Ishikawa (cell line): ENCODE measurements around the gene ZNRF2.

Experiments used
- CEBPB ChIP-seq: IDR thresholded peaks from 2 replicates; pipeline ENCODE4 v1.6.1; 2012
- CREB1 ChIP-seq: IDR thresholded peaks from 2 replicates; pipeline ENCODE4 v1.6.1; 2012; ENCODE audit warnings: low read depth
- EGR1 ChIP-seq: IDR thresholded peaks from 2 replicates; pipeline ENCODE4 v1.6.1; 2012
- EP300 ChIP-seq: IDR thresholded peaks from 2 replicates; pipeline ENCODE4 v1.6.1; 2012; ENCODE audit warnings: borderline replicate concordance
- FOXM1 ChIP-seq: IDR thresholded peaks from 2 replicates; pipeline ENCODE4 v1.6.1; 2012; ENCODE audit warnings: low read depth, borderline replicate concordance
- MAX ChIP-seq: IDR thresholded peaks from 2 replicates; pipeline ENCODE4 v1.6.1; 2012
- NFIC ChIP-seq: IDR thresholded peaks from 2 replicates; pipeline ENCODE4 v1.6.1; 2012
- RAD21 ChIP-seq: IDR thresholded peaks from 2 replicates; pipeline ENCODE4 v1.6.1; 2012; ENCODE audit warnings: low read depth
- REST ChIP-seq: IDR thresholded peaks from 2 replicates; pipeline ENCODE4 v1.6.1; 2012; ENCODE audit warnings: low read depth, mild to moderate bottlenecking
- TAF1 ChIP-seq: IDR thresholded peaks from 2 replicates; pipeline ENCODE4 v1.6.1; 2012; ENCODE audit warnings: low read depth, mild to moderate bottlenecking
- TCF12 ChIP-seq: IDR thresholded peaks from 2 replicates; pipeline ENCODE4 v1.6.1; 2012; ENCODE audit warnings: low read depth
- TEAD4 ChIP-seq: IDR thresholded peaks from 2 replicates; pipeline ENCODE4 v1.6.1; 2012
- USF1 ChIP-seq: IDR thresholded peaks from 2 replicates; pipeline ENCODE4 v1.6.1; 2012
- YY1 ChIP-seq: IDR thresholded peaks from 2 replicates; pipeline ENCODE4 v1.6.1; 2012; ENCODE audit warnings: low read depth
- ZBTB7A ChIP-seq: IDR thresholded peaks from 2 replicates; pipeline ENCODE4 v1.6.1; 2012; ENCODE audit warnings: low read depth

Gene ZNRF2

GRCh38 chr7:30256349-30256858 lies 28.0 kb upstream of the ZNRF2 start:
- no peak for TF ChIP-seq TCF12
- TF ChIP-seq EGR1: no peak
- TF ChIP-seq EP300: no peak

- TF ChIP-seq NFIC (no peak), YY1 (no peak), TCF12 (no peak), EP300 (no peak)
These were observed 24.1 kb upstream of the ZNRF2 start for GRCh38 chr7:30260246-30260768.

GRCh38 chr7:30263090-30263710 lies 21.2 kb upstream of the ZNRF2 start:
- no peak for TF ChIP-seq MAX
- TF ChIP-seq USF1: no peak
- TF ChIP-seq TEAD4: no peak
- TF ChIP-seq NFIC: no peak
- TF ChIP-seq CREB1: no peak

GRCh38 chr7:30264052-30264451 lies 20.3 kb upstream of the ZNRF2 start:
- TF ChIP-seq CEBPB (0 out of 2 replicates have a peak, but pooled peaks have one; percentile 6), USF1 (no peak)

- TF ChIP-seq TAF1 (no peak), FOXM1 (no peak), ZBTB7A (no peak), MAX (no peak), TEAD4 (no peak), NFIC (no peak), TCF12 (no peak), YY1 (no peak), EGR1 (no peak)
These were observed 17.7 kb upstream of the ZNRF2 start for GRCh38 chr7:30266686-30267085.

- TF ChIP-seq TCF12: no peak
- no peak for TF ChIP-seq ZBTB7A
- TF ChIP-seq EGR1: no peak
- TF ChIP-seq NFIC: no peak
- no peak for TF ChIP-seq TAF1
- no peak for TF ChIP-seq CEBPB
- no peak for TF ChIP-seq YY1
- no peak for TF ChIP-seq CREB1
- TF ChIP-seq USF1: no peak
- TF ChIP-seq MAX: no peak
- TF ChIP-seq REST: no peak
- no peak for TF ChIP-seq TEAD4
These were observed 15.8 kb upstream of the ZNRF2 start for GRCh38 chr7:30268586-30268985.

GRCh38 chr7:30269490-30269889 lies 14.9 kb upstream of the ZNRF2 start:
- TF ChIP-seq CREB1 (no peak), NFIC (no peak), EGR1 (no peak), RAD21 (no peak), CEBPB (no peak), FOXM1 (no peak), TAF1 (no peak), MAX (no peak), TCF12 (no peak), EP300 (no peak), YY1 (no peak), ZBTB7A (no peak), TEAD4 (no peak), REST (no peak)
